ENCODE results near the gene KRTAP12-1. TPM values are rescaled to one million over a fixed set of nuclear protein-coding genes. Genes with fewer than 3 reads are reported as not detected.
"Not testable (repeated sequence)": the region's sequence is repeated elsewhere in the genome, so short reads cannot be mapped to it uniquely, and the experiment has no call there.

KRTAP12-1 gene
- total RNA-seq, 4 donors from 2014 or later: 6.0 to 32.1 TPM; not detected in 2

DNA sequence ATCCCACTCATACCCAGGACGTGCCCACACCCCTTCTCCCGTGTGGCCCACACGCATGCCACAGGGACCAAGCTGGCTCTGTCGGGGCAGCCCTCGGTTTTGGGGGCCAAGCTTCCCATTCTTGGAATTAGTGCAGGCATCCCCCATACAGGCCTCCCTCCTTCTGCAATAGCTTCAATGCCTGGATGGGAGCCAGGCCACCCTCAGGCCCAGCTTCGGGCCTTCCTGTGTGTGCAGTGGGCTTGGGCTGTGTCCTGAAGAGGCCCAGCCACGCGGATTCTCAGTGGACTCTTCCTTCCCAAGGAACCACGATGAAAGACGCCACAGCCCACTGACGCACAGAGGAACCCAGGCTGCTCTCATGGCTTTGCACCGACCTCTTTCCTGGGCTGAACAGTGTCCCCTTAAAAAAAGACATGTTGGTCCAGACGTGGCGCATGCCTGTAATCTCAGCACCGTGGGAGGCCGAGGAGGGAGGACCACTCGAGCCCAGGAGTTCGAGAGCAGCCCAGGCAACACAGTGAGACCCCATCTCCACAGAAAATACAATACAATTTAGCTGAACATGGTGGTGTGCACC lies 32.4 kb downstream of the KRTAP12-1 start:
- Histone ChIP-seq H3K36me3 (no peaks in the 10 kb centered on the region), H3K4me1 (no peaks in the 10 kb centered on the region), H3K9me3 (no peaks in the 10 kb centered on the region), H3K27me3 (peaks cover 41% of the 10 kb centered on the region), H3K27ac (no peak overlapping the region), H3K4me3 (no peak overlapping the region)
- 79% methylated on average over 18 of the region's 18 CpGs for WGBS
- DNase-seq (ENCODE audit: low spot score in 2 of 2): no peak
- TF ChIP-seq, protein P1, sequence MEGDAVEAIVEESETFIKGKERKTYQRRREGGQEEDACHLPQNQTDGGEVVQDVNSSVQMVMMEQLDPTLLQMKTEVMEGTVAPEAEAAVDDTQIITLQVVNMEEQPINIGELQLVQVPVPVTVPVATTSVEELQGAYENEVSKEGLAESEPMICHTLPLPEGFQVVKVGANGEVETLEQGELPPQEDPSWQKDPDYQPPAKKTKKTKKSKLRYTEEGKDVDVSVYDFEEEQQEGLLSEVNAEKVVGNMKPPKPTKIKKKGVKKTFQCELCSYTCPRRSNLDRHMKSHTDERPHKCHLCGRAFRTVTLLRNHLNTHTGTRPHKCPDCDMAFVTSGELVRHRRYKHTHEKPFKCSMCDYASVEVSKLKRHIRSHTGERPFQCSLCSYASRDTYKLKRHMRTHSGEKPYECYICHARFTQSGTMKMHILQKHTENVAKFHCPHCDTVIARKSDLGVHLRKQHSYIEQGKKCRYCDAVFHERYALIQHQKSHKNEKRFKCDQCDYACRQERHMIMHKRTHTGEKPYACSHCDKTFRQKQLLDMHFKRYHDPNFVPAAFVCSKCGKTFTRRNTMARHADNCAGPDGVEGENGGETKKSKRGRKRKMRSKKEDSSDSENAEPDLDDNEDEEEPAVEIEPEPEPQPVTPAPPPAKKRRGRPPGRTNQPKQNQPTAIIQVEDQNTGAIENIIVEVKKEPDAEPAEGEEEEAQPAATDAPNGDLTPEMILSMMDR (IDR thresholded peaks at IDR 0.05): no peak
- TF ChIP-seq POLR2A (IDR thresholded peaks at IDR 0.05) (no peak), POLR2AphosphoS5 (IDR thresholded peaks at IDR 0.05) (no peak), EP300 (IDR thresholded peaks at IDR 0.05) (no peak)

DNA sequence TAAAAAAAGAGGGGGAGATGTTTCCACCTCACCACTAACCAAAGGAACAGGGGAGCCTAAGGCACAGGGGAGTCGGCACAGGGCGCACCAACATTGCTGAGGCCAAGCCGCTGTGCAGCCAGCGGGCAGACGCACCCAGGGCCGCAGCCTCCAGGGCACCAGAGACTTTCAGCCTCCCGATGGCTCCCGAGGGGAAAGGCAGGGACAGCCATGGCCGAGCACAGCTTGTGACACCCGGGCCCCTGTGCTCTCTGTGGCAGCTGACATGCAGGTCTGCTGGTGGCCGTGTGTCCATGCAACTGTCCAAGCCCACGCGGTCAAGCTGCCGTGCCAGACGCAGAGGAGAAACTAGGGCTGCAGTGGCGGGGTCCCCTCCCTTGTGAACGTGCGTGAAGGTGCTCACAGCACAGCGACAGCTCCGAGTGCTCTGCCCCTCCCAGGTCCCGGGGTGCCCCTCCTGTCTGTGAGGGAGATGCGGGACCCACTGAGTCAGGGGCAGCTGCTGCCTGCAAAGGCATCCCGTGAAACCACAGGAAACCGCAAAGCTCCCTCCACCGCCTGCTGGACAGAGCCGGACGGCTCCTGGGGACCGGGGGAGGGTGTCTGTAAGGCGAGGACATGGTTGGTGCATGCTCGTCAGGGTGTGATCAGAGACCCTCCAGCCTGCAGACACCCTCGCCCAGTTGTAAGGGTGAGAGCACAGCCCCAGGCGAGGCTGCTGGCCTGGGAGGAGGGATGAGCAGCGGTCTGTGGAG lies 33.2 kb downstream of the KRTAP12-1 start:
- Histone ChIP-seq H3K9me3 (no peaks in the 10 kb centered on the region), H3K36me3 (no peaks in the 10 kb centered on the region), H3K27ac (no peak overlapping the region), H3K4me3 (no peak overlapping the region), H3K27me3 (peaks cover 34% of the 10 kb centered on the region), H3K4me1 (no peaks in the 10 kb centered on the region)
- no peak for DNase-seq (ENCODE audit: low spot score in 2 of 2)
- 81% methylated on average over 17 of the region's 33 CpGs for WGBS
- TF ChIP-seq EP300 (IDR thresholded peaks at IDR 0.05): no peak

DNA sequence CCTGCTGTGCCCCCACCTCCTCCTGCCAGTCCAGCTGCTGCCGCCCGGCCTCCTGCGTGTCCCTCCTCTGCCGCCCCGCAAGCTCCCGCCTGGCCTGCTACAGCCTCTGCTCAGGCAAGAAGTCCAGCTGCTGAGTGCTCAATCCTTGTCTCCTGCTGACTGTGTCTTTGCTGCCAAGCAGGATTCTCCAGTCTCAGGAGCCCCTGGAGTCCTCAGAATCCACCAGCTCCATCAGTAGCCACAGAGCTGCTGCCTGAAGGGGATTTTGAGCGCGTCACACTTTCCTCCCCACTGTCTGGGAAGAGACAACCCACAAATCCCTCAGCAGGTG lies 34.8 kb downstream of the KRTAP12-1 start:
- no peak for TF ChIP-seq POLR2A (IDR thresholded peaks at IDR 0.05)
- TF ChIP-seq POLR2AphosphoS5 (IDR thresholded peaks at IDR 0.05): no peak
- no peak for TF ChIP-seq EP300 (IDR thresholded peaks at IDR 0.05)
- TF ChIP-seq, protein P1 (IDR thresholded peaks at IDR 0.05): no peak
- Histone ChIP-seq H3K4me1 (no peaks in the 10 kb centered on the region), H3K27me3 (peaks cover 37% of the 10 kb centered on the region), H3K4me3 (no peak overlapping the region), H3K9me3 (no peaks in the 10 kb centered on the region), H3K36me3 (no peaks in the 10 kb centered on the region), H3K27ac (no peak overlapping the region)
- no peak for DNase-seq (ENCODE audit: low spot score in 2 of 2)
- WGBS: 59% methylated on average over 7 of the region's 8 CpGs

DNA sequence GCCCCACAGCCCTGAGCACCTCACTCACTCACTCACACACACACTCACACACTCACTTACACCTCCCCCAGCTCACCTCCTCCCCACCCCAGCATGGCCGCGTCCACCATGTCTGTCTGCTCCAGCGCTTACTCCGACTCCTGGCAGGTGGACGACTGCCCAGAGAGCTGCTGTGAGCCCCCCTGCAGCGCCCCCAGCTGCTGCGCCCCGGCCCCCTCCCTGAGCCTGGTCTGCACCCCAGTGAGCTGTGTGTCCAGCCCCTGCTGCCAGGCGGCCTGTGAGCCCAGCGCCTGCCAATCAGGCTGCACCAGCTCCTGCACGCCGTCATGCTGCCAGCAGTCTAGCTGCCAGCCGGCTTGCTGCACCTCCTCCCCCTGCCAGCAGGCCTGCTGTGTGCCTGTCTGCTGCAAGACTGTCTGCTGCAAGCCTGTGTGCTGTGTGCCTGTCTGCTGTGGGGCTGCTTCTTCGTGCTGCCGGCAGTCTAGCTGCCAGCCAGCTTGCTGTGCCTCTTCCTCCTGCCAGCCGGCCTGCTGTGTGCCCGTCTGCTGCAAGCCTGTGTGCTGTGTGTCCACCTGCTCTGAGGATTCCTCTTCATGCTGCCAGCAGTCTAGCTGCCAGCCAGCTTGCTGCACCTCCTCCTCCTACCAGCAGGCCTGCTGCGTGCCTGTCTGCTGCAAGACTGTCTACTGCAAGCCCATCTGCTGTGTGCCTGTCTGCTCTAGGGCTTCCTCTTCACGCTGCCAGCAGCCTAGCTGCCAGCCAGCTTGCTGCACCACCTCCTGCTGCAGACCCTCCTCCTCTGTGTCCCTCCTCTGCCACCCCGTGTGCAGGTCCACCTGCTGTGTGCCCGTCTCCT lies 35.4 kb downstream of the KRTAP12-1 start, which contains the start of gene KRTAP10-11:
KRTAP10-11 (plus strand) TSS at position 49 of the 856 bp plus-strand sequence; CDS start at position 94, 45 bp downstream.
- H3K27ac ChIP-seq; H3K4me3 ChIP-seq; H3K9me3 ChIP-seq; H3K36me3 ChIP-seq; DNase-seq (ENCODE audit: low spot score in 2 of 2); H3K4me1 ChIP-seq: not testable (repeated sequence)
- 76% methylated on average over 12 of the region's 21 CpGs for WGBS
- H3K27me3 ChIP-seq: peaks cover 37% of the 10 kb centered on the region

DNA sequence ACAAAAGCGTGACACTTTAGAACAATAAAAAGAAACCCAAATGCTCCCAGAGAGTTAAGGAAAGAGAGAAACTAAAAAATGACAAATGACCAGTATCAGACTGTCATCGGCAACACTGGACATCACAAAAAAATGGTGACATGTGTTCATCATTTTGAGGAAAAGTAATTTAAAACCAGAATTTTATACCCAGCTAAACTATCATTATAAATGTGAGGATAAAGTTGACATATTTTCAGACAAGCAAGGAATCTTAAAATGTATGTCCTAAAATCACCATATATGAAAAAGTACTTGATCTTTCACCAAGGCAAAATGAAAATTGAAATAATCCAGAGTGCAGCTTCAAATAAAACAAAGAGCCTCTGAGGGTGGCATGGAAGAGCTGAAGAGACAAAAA lies 37.1 kb downstream of the KRTAP12-1 start:
- H3K4me1 ChIP-seq: no peaks in the 10 kb centered on the region
- no peak overlapping the region for H3K4me3 ChIP-seq
- TF ChIP-seq POLR2AphosphoS5 (IDR thresholded peaks at IDR 0.05) (no peak), EP300 (IDR thresholded peaks at IDR 0.05) (no peak), POLR2A (IDR thresholded peaks at IDR 0.05) (no peak)
- TF ChIP-seq, protein P1 (IDR thresholded peaks at IDR 0.05): no peak
- no peaks in the 10 kb centered on the region for H3K9me3 ChIP-seq
- DNase-seq (ENCODE audit: low spot score in 2 of 2): no peak
- H3K27me3 ChIP-seq: peaks cover 32% of the 10 kb centered on the region
- H3K27ac ChIP-seq: no peak overlapping the region
- no peaks in the 10 kb centered on the region for H3K36me3 ChIP-seq
- 47% methylated on average over 2 of the region's 2 CpGs for WGBS

Measured in suprapubic skin (tissue), 4 donors.